Lower leg skin (tissue), 4 donors: ENCODE measurements around the gene RAB3D. TPM values are rescaled to one million over a fixed set of nuclear protein-coding genes. Genes with fewer than 3 reads are reported as not detected.
"Not testable (repeated sequence)": the region's sequence is repeated elsewhere in the genome, so short reads cannot be mapped to it uniquely, and the experiment has no call there.

Experiments
- DNase-seq, 2 donors: peaks; one replicate each; pipeline ENCODE4 v3.0.0-alpha.2; 2019; ENCODE audit warnings: low spot score in 2 of 2
- H3K4me3 ChIP-seq: fragments of 200-600 bp; sonication (generic); 2 replicates; pipeline ENCODE4 v1.5.1; 2017; ENCODE audit warnings: mild to moderate bottlenecking, low read depth; ENCODE audit not compliant: poor library complexity, severe bottlenecking
- POLR2A ChIP-seq, 2 donors: fragments of 450-650 bp; IDR thresholded peaks; one replicate each; pipeline ENCODE4 v1.6.1; 2016 to 2017; ENCODE audit warnings: antibody characterized with exemption in 2 of 2, mild to moderate bottlenecking in 1 of 2, moderate library complexity in 1 of 2
- WGBS, 2 donors: methylation state at CpG; one replicate each; pipeline ENCODE4 v1.1.5; 2018; 5-methylcytosine and 5-hydroxymethylcytosine counted together
- intact Hi-C: fragments of 100-400 bp; cut with DNase I; formaldehyde crosslinking; loops from one replicate; pipeline ENCODE4 v1.15.0; 2023; ENCODE audit warnings: low total_unique reads
- total RNA-seq, 4 donors: library from RNA; depleted of rRNA; stranded (reverse); fragments of >200 nt; gene quantifications; one replicate each; pipeline ENCODE4 v1.1.0, GENCODE V29; 2016
- TF ChIP-seq, protein P1 (sequence below), 3 donors: fragments of 450-650 bp; IDR thresholded peaks; one replicate each; pipeline ENCODE4 v1.5.1; 2016; ENCODE audit warnings: antibody characterized with exemption in 3 of 3, mild to moderate bottlenecking in 3 of 3, moderate library complexity in 2 of 3

RAB3D gene
- total RNA-seq, 4 donors from 2014 or later: 88.6 to 107 (median 98.0) TPM

- no peak overlapping the region for H3K4me3 ChIP-seq
- DNase-seq: no peak
- intact Hi-C loops: no loop called here
- WGBS, 2 donors: 81 to 87% methylated on average over 10 to 11 of the region's 11 CpGs
- TF ChIP-seq, protein P1, sequence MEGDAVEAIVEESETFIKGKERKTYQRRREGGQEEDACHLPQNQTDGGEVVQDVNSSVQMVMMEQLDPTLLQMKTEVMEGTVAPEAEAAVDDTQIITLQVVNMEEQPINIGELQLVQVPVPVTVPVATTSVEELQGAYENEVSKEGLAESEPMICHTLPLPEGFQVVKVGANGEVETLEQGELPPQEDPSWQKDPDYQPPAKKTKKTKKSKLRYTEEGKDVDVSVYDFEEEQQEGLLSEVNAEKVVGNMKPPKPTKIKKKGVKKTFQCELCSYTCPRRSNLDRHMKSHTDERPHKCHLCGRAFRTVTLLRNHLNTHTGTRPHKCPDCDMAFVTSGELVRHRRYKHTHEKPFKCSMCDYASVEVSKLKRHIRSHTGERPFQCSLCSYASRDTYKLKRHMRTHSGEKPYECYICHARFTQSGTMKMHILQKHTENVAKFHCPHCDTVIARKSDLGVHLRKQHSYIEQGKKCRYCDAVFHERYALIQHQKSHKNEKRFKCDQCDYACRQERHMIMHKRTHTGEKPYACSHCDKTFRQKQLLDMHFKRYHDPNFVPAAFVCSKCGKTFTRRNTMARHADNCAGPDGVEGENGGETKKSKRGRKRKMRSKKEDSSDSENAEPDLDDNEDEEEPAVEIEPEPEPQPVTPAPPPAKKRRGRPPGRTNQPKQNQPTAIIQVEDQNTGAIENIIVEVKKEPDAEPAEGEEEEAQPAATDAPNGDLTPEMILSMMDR (IDR thresholded peaks at IDR 0.05): no peak
- TF ChIP-seq POLR2A (IDR thresholded peaks at IDR 0.05): no peak
These were observed 17.5 kb upstream of the RAB3D start for GRCh38 chr19:11356676-11357550.

DNA sequence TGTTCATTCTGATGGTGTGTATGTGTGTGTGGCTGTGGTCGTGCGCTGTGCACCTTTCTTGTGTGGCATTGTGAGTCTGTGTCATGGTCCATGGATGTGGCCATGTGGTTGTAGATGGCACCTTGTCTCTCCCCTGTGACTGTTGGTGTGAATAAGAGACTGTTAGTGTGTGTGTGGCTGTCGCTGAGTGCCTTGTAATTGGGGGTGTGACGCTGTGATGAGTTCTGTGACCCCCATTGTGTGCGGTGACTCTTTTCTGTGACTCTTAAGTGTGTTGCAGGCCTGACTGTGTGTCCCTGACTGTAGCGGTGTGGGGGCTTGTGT, 16.6 kb upstream of the RAB3D start:
- no peak for TF ChIP-seq POLR2A (IDR thresholded peaks at IDR 0.05)
- TF ChIP-seq, protein P1 (IDR thresholded peaks at IDR 0.05): no peak
- intact Hi-C loops: no loop called here
- H3K4me3 ChIP-seq: no peak overlapping the region
- DNase-seq: no peak
- WGBS, 2 donors: 79 to 80% methylated on average over 6 of the region's 6 CpGs

DNA sequence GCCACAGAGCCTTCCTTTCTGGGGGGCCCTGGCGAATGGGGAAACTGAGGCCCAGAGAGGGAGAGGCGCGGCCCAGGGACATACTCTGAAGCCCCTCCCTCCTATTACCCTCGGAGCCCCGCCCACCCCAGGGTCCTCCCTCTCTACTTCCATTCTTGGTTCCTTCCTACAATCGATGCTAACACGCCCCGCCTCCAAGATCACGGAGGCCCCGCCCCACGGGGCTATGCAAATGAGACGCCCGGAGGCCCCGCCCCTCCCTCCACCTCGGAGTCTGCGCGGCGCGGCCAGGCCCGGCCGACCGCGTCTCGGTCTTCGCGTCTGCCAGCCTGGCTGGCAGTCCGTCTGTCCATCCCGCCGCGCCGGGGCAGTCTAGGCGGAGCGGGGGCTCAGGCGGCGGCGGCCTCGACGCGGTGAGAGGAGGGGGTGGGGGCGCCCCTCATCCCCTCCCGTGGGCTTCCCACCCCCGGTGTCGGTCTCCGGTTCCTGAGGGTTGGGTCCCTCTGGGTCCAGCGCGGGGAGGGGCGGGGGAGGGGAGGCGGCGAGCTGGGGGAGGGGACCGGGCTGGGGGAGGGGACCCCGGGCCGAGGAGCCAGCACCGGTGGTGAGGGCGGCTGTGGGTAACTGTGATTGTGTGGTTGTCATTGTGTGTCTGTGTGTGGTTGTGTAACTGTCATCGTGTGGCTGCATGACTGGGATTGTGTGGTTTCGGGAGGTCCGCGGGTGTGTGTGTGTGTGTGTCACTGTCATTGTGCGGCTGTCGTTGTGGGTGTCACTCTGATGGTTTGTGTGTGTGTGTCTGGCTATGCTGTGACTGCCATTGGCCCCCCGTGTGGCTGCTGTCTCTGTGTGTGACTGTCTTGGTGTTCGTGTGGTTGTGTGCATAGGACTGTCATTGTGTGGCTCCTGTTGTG, 16.0 kb upstream of the RAB3D start, which contains the start of gene PLPPR2:
PLPPR2 (plus strand) TSS at position 273 of the 914 bp plus-strand sequence. CDS start 2,242 bp downstream, outside the sequence.
- peak; percentile 92 to 98 for DNase-seq
- peak within 1 kb of the TSS; percentile 45 for H3K4me3 ChIP-seq
- TF ChIP-seq, protein P1 (IDR thresholded peaks at IDR 0.05): no peak
- no peak for TF ChIP-seq POLR2A (IDR thresholded peaks at IDR 0.05)
- WGBS, 2 donors: 4 to 7% methylated on average over 28 to 39 of the region's 62 CpGs
- intact Hi-C loops: no loop called here

- DNase-seq, intact Hi-C loops, H3K4me3 ChIP-seq: not testable (repeated sequence)
- 98% methylated on average over 4 of the region's 4 CpGs for WGBS, 2 donors
These were observed 14.6 kb upstream of the RAB3D start for GRCh38 chr19:11354102-11354501.

DNA sequence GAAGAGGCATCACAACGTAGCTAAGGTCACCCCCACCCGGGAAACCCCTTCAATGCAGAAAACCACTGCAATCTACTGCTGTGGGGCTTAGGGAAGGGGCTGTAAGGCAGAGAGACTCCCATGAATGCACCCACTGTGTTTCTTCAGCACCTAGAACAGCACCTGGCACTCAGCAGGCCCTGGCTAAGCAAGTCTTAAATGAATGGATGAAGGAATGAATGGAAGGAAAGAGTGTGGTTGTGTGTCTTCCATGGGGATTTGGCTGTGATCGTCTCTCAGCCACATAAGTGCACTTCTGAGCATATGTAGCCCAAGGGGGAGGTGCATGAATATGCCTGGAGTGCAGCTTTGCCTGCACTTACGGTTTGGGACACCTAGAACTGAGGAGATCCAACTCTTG, 9.7 kb upstream of the RAB3D start:
- TF ChIP-seq POLR2A (IDR thresholded peaks at IDR 0.05): no peak
- TF ChIP-seq, protein P1 (IDR thresholded peaks at IDR 0.05): no peak
- DNase-seq: no peak
- intact Hi-C loops: no loop called here
- WGBS, 2 donors: 92% methylated on average over 4 of the region's 4 CpGs
- no peak overlapping the region for H3K4me3 ChIP-seq

- intact Hi-C loops: no loop called here
- no peak overlapping the region for H3K4me3 ChIP-seq
- no peak for DNase-seq
- 73 to 74% methylated on average over 7 of the region's 7 CpGs for WGBS, 2 donors
- TF ChIP-seq, protein P1 (IDR thresholded peaks at IDR 0.05): no peak
- no peak for TF ChIP-seq POLR2A (IDR thresholded peaks at IDR 0.05)
These were observed 8.1 kb upstream of the RAB3D start for GRCh38 chr19:11347546-11348039.
